BLaER1 (cell line): ENCODE measurements around the gene REC114.

Source experiments
- H3K27ac ChIP-seq: shearing (Covaris generic); formaldehyde crosslinking; 2 replicates; pipeline ENCODE4 v1.8.1; 2022
- H3K27me3 ChIP-seq: shearing (Covaris generic); formaldehyde crosslinking; 2 replicates; pipeline ENCODE4 v1.8.1; 2022
- H3K36me3 ChIP-seq: shearing (Covaris generic); formaldehyde crosslinking; 2 replicates; pipeline ENCODE4 v1.8.1; 2022
- H3K4me1 ChIP-seq: shearing (Covaris generic); formaldehyde crosslinking; 2 replicates; pipeline ENCODE4 v1.8.1; 2022
- H3K4me2 ChIP-seq: shearing (Covaris generic); formaldehyde crosslinking; 2 replicates; pipeline ENCODE4 v1.8.1; 2022
- H3K4me3 ChIP-seq: shearing (Covaris generic); formaldehyde crosslinking; 2 replicates; pipeline ENCODE4 v1.8.1; 2022
- H3K9ac ChIP-seq: shearing (Covaris generic); formaldehyde crosslinking; 2 replicates; pipeline ENCODE4 v1.8.1; 2022
- H3K9me3 ChIP-seq: shearing (Covaris generic); formaldehyde crosslinking; 2 replicates; pipeline ENCODE4 v1.8.1; 2022
- H4K20me1 ChIP-seq: shearing (Covaris generic); formaldehyde crosslinking; 2 replicates; pipeline ENCODE4 v1.8.1; 2022
- Cebpa-rat ChIP-seq: shearing (Covaris generic); IDR thresholded peaks from 2 replicates; pipeline ENCODE4 v1.8.1; 2022

REC114 gene

GRCh38 chr15:73518876-73519733 lies 76.1 kb downstream of the REC114 start:
- no peaks in the 10 kb centered on the region for H3K9me3 ChIP-seq
- H4K20me1 ChIP-seq: no peaks in the 10 kb centered on the region
- H3K4me1 ChIP-seq: no peaks in the 10 kb centered on the region
- no peak overlapping the region for H3K9ac ChIP-seq
- H3K27me3 ChIP-seq: no peaks in the 10 kb centered on the region
- TF ChIP-seq Cebpa-rat: no peak
- H3K4me2 ChIP-seq: no peak overlapping the region
- no peaks in the 10 kb centered on the region for H3K36me3 ChIP-seq
- no peak overlapping the region for H3K27ac ChIP-seq
- H3K4me3 ChIP-seq: no peak overlapping the region

- no peaks in the 10 kb centered on the region for H3K9me3 ChIP-seq
- no peaks in the 10 kb centered on the region for H3K4me1 ChIP-seq
- H4K20me1 ChIP-seq: no peaks in the 10 kb centered on the region
- TF ChIP-seq Cebpa-rat: no peak
- H3K27ac ChIP-seq: no peak overlapping the region
- no peak overlapping the region for H3K9ac ChIP-seq
- no peak overlapping the region for H3K4me2 ChIP-seq
- no peak overlapping the region for H3K4me3 ChIP-seq
- H3K36me3 ChIP-seq: no peaks in the 10 kb centered on the region
- H3K27me3 ChIP-seq: no peaks in the 10 kb centered on the region
These were observed 79.0 kb downstream of the REC114 start for GRCh38 chr15:73522011-73522410.

- Histone ChIP-seq H3K27ac (no peak overlapping the region), H3K36me3 (no peaks in the 10 kb centered on the region), H3K4me1 (no peaks in the 10 kb centered on the region), H3K9me3 (no peaks in the 10 kb centered on the region), H3K27me3 (no peaks in the 10 kb centered on the region), H4K20me1 (no peaks in the 10 kb centered on the region), H3K9ac (no peak overlapping the region), H3K4me2 (no peak overlapping the region), H3K4me3 (no peak overlapping the region)
- no peak for TF ChIP-seq Cebpa-rat
These were observed 82.0 kb downstream of the REC114 start for GRCh38 chr15:73524919-73525318.

- Histone ChIP-seq H3K27me3 (no peaks in the 10 kb centered on the region), H3K9me3 (no peaks in the 10 kb centered on the region), H3K27ac (no peak overlapping the region), H3K4me3 (no peak overlapping the region), H4K20me1 (no peaks in the 10 kb centered on the region), H3K36me3 (no peaks in the 10 kb centered on the region), H3K4me1 (no peaks in the 10 kb centered on the region), H3K9ac (no peak overlapping the region), H3K4me2 (no peak overlapping the region)
- TF ChIP-seq Cebpa-rat: no peak
These were observed 84.6 kb downstream of the REC114 start for GRCh38 chr15:73527598-73527997.

GRCh38 chr15:73530649-73531048 lies 87.7 kb downstream of the REC114 start:
- no peak overlapping the region for H3K4me2 ChIP-seq
- no peaks in the 10 kb centered on the region for H3K9me3 ChIP-seq
- H3K27ac ChIP-seq: no peak overlapping the region
- H3K27me3 ChIP-seq: no peaks in the 10 kb centered on the region
- no peak for TF ChIP-seq Cebpa-rat
- H3K4me1 ChIP-seq: no peaks in the 10 kb centered on the region
- H4K20me1 ChIP-seq: no peaks in the 10 kb centered on the region
- H3K9ac ChIP-seq: no peak overlapping the region
- no peak overlapping the region for H3K4me3 ChIP-seq
- no peaks in the 10 kb centered on the region for H3K36me3 ChIP-seq

- H3K27ac ChIP-seq: no peak overlapping the region
- no peaks in the 10 kb centered on the region for H3K9me3 ChIP-seq
- H3K4me1 ChIP-seq: no peaks in the 10 kb centered on the region
- H3K36me3 ChIP-seq: no peaks in the 10 kb centered on the region
- no peak overlapping the region for H3K4me3 ChIP-seq
- no peak for TF ChIP-seq Cebpa-rat
- H4K20me1 ChIP-seq: no peaks in the 10 kb centered on the region
- no peaks in the 10 kb centered on the region for H3K27me3 ChIP-seq
- H3K4me2 ChIP-seq: no peak overlapping the region
- no peak overlapping the region for H3K9ac ChIP-seq
These were observed 95.2 kb downstream of the REC114 start for GRCh38 chr15:73538123-73538522.

- H3K4me2 ChIP-seq: no peak overlapping the region
- no peaks in the 10 kb centered on the region for H3K9me3 ChIP-seq
- no peak for TF ChIP-seq Cebpa-rat
- no peaks in the 10 kb centered on the region for H3K4me1 ChIP-seq
- H3K9ac ChIP-seq: no peak overlapping the region
- H3K27ac ChIP-seq: no peak overlapping the region
- no peak overlapping the region for H3K4me3 ChIP-seq
- no peaks in the 10 kb centered on the region for H3K27me3 ChIP-seq
- H4K20me1 ChIP-seq: no peaks in the 10 kb centered on the region
- H3K36me3 ChIP-seq: no peaks in the 10 kb centered on the region
These were observed 95.7 kb downstream of the REC114 start for GRCh38 chr15:73538563-73539211.

GRCh38 chr15:73539212-73540128 lies 96.5 kb downstream of the REC114 start:
- Histone ChIP-seq H4K20me1 (no peaks in the 10 kb centered on the region), H3K4me1 (no peaks in the 10 kb centered on the region), H3K36me3 (no peaks in the 10 kb centered on the region), H3K4me2 (no peak overlapping the region), H3K4me3 (no peak overlapping the region), H3K27ac (no peak overlapping the region), H3K27me3 (no peaks in the 10 kb centered on the region), H3K9me3 (no peaks in the 10 kb centered on the region), H3K9ac (no peak overlapping the region)
- no peak for TF ChIP-seq Cebpa-rat

GRCh38 chr15:73540161-73540560 lies 97.2 kb downstream of the REC114 start:
- no peaks in the 10 kb centered on the region for H3K36me3 ChIP-seq
- no peak overlapping the region for H3K9ac ChIP-seq
- no peak for TF ChIP-seq Cebpa-rat
- no peaks in the 10 kb centered on the region for H3K9me3 ChIP-seq
- H3K27me3 ChIP-seq: no peaks in the 10 kb centered on the region
- no peak overlapping the region for H3K27ac ChIP-seq
- no peak overlapping the region for H3K4me2 ChIP-seq
- no peaks in the 10 kb centered on the region for H3K4me1 ChIP-seq
- H4K20me1 ChIP-seq: no peaks in the 10 kb centered on the region
- no peak overlapping the region for H3K4me3 ChIP-seq

- Histone ChIP-seq H3K36me3 (no peaks in the 10 kb centered on the region), H3K27ac (no peak overlapping the region), H3K4me1 (no peaks in the 10 kb centered on the region), H3K4me3 (no peak overlapping the region), H3K4me2 (no peak overlapping the region), H4K20me1 (no peaks in the 10 kb centered on the region), H3K27me3 (no peaks in the 10 kb centered on the region), H3K9me3 (no peaks in the 10 kb centered on the region), H3K9ac (no peak overlapping the region)
- no peak for TF ChIP-seq Cebpa-rat
These were observed 98.5 kb downstream of the REC114 start for GRCh38 chr15:73541479-73541878.
